ENCODE data around the gene ZFHX2. TPM values are rescaled to one million over a fixed set of nuclear protein-coding genes. Genes with fewer than 3 reads are reported as not detected.
"Not testable (repeated sequence)": the region's sequence is repeated elsewhere in the genome, so short reads cannot be mapped to it uniquely, and the experiment has no call there.

The ZFHX2 gene
- total RNA-seq: 1 to 10 TPM in 1 of 2 experiments, under 1 TPM in 1; 0.78 to 1.0 TPM

DNA sequence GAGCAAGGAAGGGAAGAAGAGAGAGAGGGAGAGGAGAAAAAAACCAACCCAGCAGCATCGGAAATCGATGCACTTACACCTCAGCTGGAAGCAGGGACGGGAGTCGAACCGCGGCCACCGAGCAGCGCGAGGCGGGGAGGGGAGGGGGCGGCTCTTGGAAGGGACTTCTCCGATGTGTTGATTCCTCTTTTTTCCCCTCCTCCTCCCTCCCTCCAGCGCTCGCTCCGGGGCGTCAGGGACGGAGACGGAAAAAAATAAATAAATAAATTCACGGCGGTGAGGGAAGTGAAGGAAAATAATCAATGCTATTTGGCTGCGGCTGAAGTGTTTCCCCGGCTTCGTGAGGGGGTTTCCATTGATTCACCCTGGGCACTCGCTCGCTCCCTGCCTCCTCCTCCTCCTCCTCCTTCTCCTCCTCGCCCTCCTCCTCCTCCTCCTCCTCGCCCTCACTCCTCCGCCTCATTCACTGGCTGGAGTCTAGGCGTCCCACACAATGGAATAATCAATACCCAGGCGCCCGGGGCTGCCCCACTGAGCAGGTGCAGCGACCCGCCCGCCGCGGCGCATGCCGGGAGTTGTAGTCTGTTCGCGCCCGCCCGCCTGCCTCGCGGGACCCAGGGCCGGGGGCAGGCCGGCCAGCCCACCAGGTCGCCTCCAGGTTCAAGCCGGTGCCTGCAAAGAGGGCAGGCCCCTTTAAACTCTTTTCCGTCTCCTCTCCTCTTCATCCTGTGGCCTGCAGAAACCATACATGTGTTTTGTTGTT is at the start of gene ZFHX2:
TSS of gene ZFHX2 (minus strand) at position 500 of the 763 bp plus-strand sequence. CDS start 16,440 bp downstream, outside the sequence.
- H3K36me3 Mint-ChIP-seq (ENCODE audit: low read depth): peaks cover 1% of the 10 kb centered on the region
- ChIA-PET CTCF (interaction anchor here (0.6 to 13.7 kb wide), 6 partner anchors 9 to 71 kb away, joined by 3 to 291 read pairs (median 6); no protein-coding TSS in a partner anchor), POLR2A (interaction anchor here (0.5 to 2.1 kb wide), 4 partner anchors 70 to 229 kb away, joined by 3 to 6 read pairs (median 3); partner anchors contain the start of gene PABPN1)
- intact Hi-C loops (cut with micrococcal nuclease): no loop called here
- ATAC-seq (peak; percentile 68), DNase-seq (peak; percentile 89)
- H3K27me3 Mint-ChIP-seq: no peaks in the 10 kb centered on the region
- no peaks in the 10 kb centered on the region for H3K9me3 Mint-ChIP-seq
- no peak within 1 kb of the TSS for H3K4me3 Mint-ChIP-seq
- peaks cover 7% of the 10 kb centered on the region for H3K4me1 Mint-ChIP-seq (ENCODE audit: low read depth)
- no peak for TF ChIP-seq CTCF (IDR thresholded peaks at IDR 0.05)
- peak within 1 kb of the TSS; percentile 84 for H3K27ac Mint-ChIP-seq

GRCh38 chr14:23600806-23601205 is 49.2 kb upstream of the ZFHX2 start:
- ATAC-seq (no peak), DNase-seq (no peak)
- H3K36me3 Mint-ChIP-seq (ENCODE audit: low read depth): no peaks in the 10 kb centered on the region
- CTCF ChIA-PET: interaction anchor here (1.6 to 4.6 kb wide), 3 partner anchors 8 to 31 kb away, joined by 4 to 25 read pairs (median 11); no protein-coding TSS in a partner anchor
- peaks cover 5% of the 10 kb centered on the region for H3K4me1 Mint-ChIP-seq (ENCODE audit: low read depth)
- no peak overlapping the region for H3K4me3 Mint-ChIP-seq
- no peaks in the 10 kb centered on the region for H3K27me3 Mint-ChIP-seq
- no peak overlapping the region for H3K27ac Mint-ChIP-seq
- POLR2A ChIA-PET: no interaction called here
- TF ChIP-seq CTCF (IDR thresholded peaks at IDR 0.05): no peak
- H3K9me3 Mint-ChIP-seq: peaks cover 2% of the 10 kb centered on the region
- intact Hi-C loops (cut with micrococcal nuclease): no loop called here

DNA sequence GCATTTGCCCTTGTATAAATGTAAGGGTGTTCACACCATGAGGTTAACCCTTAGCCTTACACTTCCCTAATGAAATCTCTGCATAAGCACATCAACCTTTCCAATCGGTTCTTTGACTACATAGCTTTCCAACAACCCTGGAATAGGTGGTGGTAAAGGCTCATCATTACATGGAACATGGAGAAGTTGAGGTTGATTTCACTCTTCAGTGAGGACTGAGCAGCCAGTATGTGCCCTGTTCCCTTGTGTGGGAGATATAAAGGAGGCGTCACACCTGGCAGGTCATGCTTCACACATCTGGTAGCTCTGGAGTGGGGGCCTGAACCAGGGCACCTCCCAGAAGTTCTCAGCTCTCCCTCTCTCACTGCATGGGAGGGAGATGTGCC is 48.8 kb upstream of the ZFHX2 start:
- no peak for TF ChIP-seq CTCF (IDR thresholded peaks at IDR 0.05)
- no peaks in the 10 kb centered on the region for H3K36me3 Mint-ChIP-seq (ENCODE audit: low read depth)
- no peak for DNase-seq
- H3K4me1 Mint-ChIP-seq (ENCODE audit: low read depth): peaks cover under 1% of the 10 kb centered on the region
- no peak overlapping the region for H3K4me3 Mint-ChIP-seq
- ATAC-seq: no peak
- H3K9me3 Mint-ChIP-seq: peaks cover 2% of the 10 kb centered on the region
- no peak overlapping the region for H3K27ac Mint-ChIP-seq
- POLR2A ChIA-PET: no interaction called here
- CTCF ChIA-PET: interaction anchor here (1.9 to 4.6 kb wide), 2 partner anchors 11 to 32 kb away, joined by 11 to 25 read pairs; no protein-coding TSS in a partner anchor
- no peaks in the 10 kb centered on the region for H3K27me3 Mint-ChIP-seq
- intact Hi-C loops (cut with micrococcal nuclease): no loop called here

DNA sequence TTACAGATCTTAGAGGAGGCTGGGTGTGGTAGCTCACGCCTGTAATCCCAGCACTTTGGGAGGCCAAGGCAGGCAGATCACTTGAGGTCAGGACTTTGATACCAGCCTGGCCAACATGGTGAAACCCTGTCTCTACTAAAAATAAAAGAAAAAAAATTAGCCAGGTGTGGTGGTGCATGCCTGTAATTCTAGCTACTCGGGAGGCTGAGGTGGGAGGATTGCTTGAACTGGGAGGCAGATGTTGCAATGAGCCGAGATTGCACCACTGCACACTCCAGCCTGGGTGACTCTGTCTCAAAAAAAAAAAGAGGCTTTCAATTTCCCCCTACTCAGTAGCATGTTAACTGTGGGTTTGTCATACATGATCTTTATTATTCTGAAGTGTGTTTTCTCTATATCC is 42.6 kb upstream of the ZFHX2 start:
- H3K9me3 Mint-ChIP-seq; H3K27ac Mint-ChIP-seq; H3K27me3 Mint-ChIP-seq; H3K4me3 Mint-ChIP-seq; POLR2A ChIA-PET; DNase-seq; intact Hi-C loops (cut with micrococcal nuclease); ATAC-seq; H3K36me3 Mint-ChIP-seq (ENCODE audit: low read depth); H3K4me1 Mint-ChIP-seq (ENCODE audit: low read depth): not testable (repeated sequence)
- CTCF ChIA-PET: interaction anchor here (3.1 kb wide), 1 partner anchor 37 kb away, joined by 17 read pairs; no protein-coding TSS in a partner anchor

GRCh38 chr14:23590198-23590597 is 38.6 kb upstream of the ZFHX2 start:
- Mint-ChIP-seq H3K36me3 (ENCODE audit: low read depth) (no peaks in the 10 kb centered on the region), H3K4me1 (ENCODE audit: low read depth) (peaks cover 11% of the 10 kb centered on the region), H3K27me3 (peaks cover 9% of the 10 kb centered on the region), H3K4me3 (no peak overlapping the region), H3K9me3 (no peaks in the 10 kb centered on the region), H3K27ac (no peak overlapping the region)
- intact Hi-C loops (cut with micrococcal nuclease): no loop called here
- ChIA-PET CTCF (interaction anchor here (0.7 to 4.1 kb wide), 7 partner anchors 12 to 586 kb away, joined by 3 to 65 read pairs (median 6); no protein-coding TSS in a partner anchor), POLR2A (no interaction called here)
- ATAC-seq (no peak), DNase-seq (no peak)
- no peak for TF ChIP-seq CTCF (IDR thresholded peaks at IDR 0.05)

Measured in activated CD8-positive, alpha-beta T cell treated with anti-CD3 and anti-CD28 coated beads for 36 hours (primary cell).